ACC112 (cell line): ENCODE measurements around the gene GAS2L1.

Experiments used
- H2AFZ ChIP-seq: fragments of 200-600 bp; sonication (generic); one replicate; pipeline ENCODE4 v1.6.0; 2017; ENCODE audit warnings: antibody characterized with exemption, low read length; ENCODE audit not compliant: unreplicated experiment
- H3K27ac ChIP-seq: fragments of 200-600 bp; sonication (generic); 2 replicates; pipeline ENCODE4 v1.5.1; 2014; ENCODE audit warnings: low read depth, mild to moderate bottlenecking, antibody characterized with exemption, low read length, moderate library complexity
- H3K27me3 ChIP-seq: fragments of 200-600 bp; sonication (generic); 2 replicates; pipeline ENCODE4 v1.6.1; 2014; ENCODE audit warnings: mild to moderate bottlenecking, antibody characterized with exemption, low read length, moderate library complexity, mixed read lengths; ENCODE audit not compliant: insufficient read depth
- H3K36me3 ChIP-seq: fragments of 200-600 bp; sonication (generic); 2 replicates; pipeline ENCODE4 v1.6.1; 2016; ENCODE audit warnings: mild to moderate bottlenecking, antibody characterized with exemption, low read length, moderate library complexity, mixed read lengths; ENCODE audit not compliant: insufficient read depth
- H3K4me1 ChIP-seq: fragments of 200-600 bp; sonication (generic); one replicate; pipeline ENCODE4 v1.6.1; 2016; ENCODE audit warnings: low read length, mixed read lengths; ENCODE audit not compliant: insufficient read depth, unreplicated experiment, control insufficient read depth
- H3K4me3 ChIP-seq: fragments of 200-600 bp; sonication (generic); 2 replicates; pipeline ENCODE4 v1.5.1; 2014; ENCODE audit warnings: mild to moderate bottlenecking, low read depth, low read length
- H3K79me2 ChIP-seq: fragments of 200-600 bp; sonication (generic); one replicate; pipeline ENCODE4 v1.6.0; 2016; ENCODE audit warnings: low read length; ENCODE audit not compliant: control insufficient read depth, unreplicated experiment, insufficient read depth

Gene GAS2L1

GRCh38 chr22:29315286-29316140 lies 9.1 kb downstream of the GAS2L1 start, which contains the start of gene RASL10A:
TSS of gene RASL10A (minus strand) at chr22:29315697. CDS start at chr22:29315246, 451 bp downstream.
- Histone ChIP-seq H2AFZ (no peak within 1 kb of the TSS), H3K27me3 (peaks cover 33% of the 10 kb centered on the region)

DNA sequence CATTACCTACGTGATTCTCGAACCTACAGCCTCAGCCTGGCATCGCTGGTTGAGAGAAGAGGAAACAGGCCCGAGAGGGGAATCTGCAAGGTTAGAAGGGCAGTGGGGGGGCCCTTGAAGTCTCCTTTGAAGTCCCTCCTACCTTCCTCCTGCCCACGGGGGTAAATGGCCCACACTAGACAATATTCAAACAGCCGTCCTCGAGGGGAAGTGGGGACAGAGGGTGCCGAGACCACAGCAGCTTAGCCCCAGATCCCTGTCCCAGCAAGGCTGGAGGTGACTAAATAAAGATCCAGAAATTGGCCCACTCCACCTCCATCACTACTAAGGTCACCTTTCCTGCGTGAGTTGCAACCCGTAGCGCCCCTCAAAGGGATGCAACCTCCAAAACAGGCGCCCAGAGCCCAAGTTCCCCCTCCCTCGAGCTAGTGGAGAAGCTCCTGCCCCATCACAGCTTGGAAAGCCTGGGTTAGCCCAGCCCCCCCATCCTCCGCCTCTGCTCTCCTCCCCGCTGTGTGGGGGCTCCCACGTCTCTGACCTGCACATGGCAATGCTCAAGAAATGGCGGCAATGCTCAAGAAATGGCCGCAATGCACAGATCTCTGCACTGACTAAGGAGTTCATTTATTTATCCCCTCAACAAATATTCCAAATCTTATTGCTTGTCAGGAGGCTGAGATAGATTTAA lies 9.8 kb downstream of the GAS2L1 start:
- H3K36me3 ChIP-seq: no peaks in the 10 kb centered on the region
- H3K4me3 ChIP-seq: no peak overlapping the region
- H3K4me1 ChIP-seq: peaks cover 4% of the 10 kb centered on the region
- H3K27ac ChIP-seq: no peak overlapping the region
- H2AFZ ChIP-seq: no peak overlapping the region
- H3K27me3 ChIP-seq: peaks cover 33% of the 10 kb centered on the region
- H3K79me2 ChIP-seq: no peaks in the 10 kb centered on the region

More at GRCh38 chr22:29315286-29316140, 9.1 kb downstream of the GAS2L1 start, which contains the start of gene RASL10A:
- no peak within 1 kb of the TSS for H3K27ac ChIP-seq
- H3K79me2 ChIP-seq: no peaks in the 10 kb centered on the region
- peak within 1 kb of the TSS; percentile 8; the same call in 1 of the 2 replicates for H3K4me3 ChIP-seq
- peaks cover 10% of the 10 kb centered on the region for H3K4me1 ChIP-seq
- no peaks in the 10 kb centered on the region for H3K36me3 ChIP-seq

- no peaks in the 10 kb centered on the region for H3K4me1 ChIP-seq
- H3K36me3 ChIP-seq: no peaks in the 10 kb centered on the region
- H3K4me3 ChIP-seq: no peak overlapping the region
- no peak overlapping the region for H3K27ac ChIP-seq
- no peaks in the 10 kb centered on the region for H3K79me2 ChIP-seq
- H3K27me3 ChIP-seq: peaks cover 33% of the 10 kb centered on the region
- H2AFZ ChIP-seq: no peak overlapping the region
Measured at GRCh38 chr22:29317827-29318454, 11.5 kb downstream of the GAS2L1 start.

GRCh38 chr22:29319072-29319471 lies 12.6 kb downstream of the GAS2L1 start:
- Histone ChIP-seq H3K4me1 (no peaks in the 10 kb centered on the region), H2AFZ (no peak overlapping the region), H3K79me2 (no peaks in the 10 kb centered on the region), H3K27me3 (peaks cover 24% of the 10 kb centered on the region), H3K36me3 (no peaks in the 10 kb centered on the region), H3K4me3 (no peak overlapping the region), H3K27ac (no peak overlapping the region)

DNA sequence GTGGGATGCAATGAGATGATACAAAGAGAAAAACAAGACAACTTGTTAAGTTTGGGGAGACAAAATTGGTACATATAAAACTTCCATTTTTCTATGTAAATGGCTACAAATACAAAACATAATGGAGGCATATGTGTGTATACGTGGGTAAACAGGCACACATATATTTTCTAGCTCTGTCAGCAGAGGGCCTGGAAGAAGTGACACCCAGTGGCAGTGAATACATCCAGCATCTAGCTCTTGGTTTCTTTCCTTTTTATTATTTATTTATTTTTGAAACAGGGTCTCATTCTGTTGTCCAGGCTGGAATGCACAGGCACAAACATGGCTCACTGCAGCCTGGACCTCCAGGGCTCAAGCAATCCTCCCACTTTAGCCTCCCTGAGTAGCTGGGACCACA lies 14.1 kb downstream of the GAS2L1 start:
- H3K4me3 ChIP-seq: no peak overlapping the region
- H2AFZ ChIP-seq: no peak overlapping the region
- no peaks in the 10 kb centered on the region for H3K36me3 ChIP-seq
- H3K79me2 ChIP-seq: no peaks in the 10 kb centered on the region
- H3K4me1 ChIP-seq: no peaks in the 10 kb centered on the region
- H3K27me3 ChIP-seq: peaks cover 12% of the 10 kb centered on the region
- H3K27ac ChIP-seq: no peak overlapping the region

DNA sequence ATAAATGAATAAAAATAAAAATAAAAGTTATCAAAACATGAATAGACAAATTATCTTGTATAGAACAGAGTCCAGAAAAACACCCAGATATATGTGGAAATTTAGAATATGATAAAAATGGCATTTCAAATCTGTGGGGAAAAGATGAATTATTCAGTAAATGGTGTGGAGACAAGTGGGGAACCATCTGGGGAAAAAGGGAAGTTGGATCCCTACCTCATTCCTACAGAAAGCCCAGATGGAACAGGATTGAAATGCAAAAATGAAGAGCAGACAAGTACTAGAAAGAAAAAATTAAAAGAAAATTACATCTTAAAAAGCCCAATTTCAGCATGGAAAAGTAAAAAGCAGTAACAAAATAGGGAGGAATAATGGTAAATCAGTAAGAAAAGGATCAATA lies 17.2 kb downstream of the GAS2L1 start:
- Histone ChIP-seq H2AFZ (no peak overlapping the region), H3K27me3 (no peaks in the 10 kb centered on the region), H3K79me2 (no peaks in the 10 kb centered on the region), H3K27ac (no peak overlapping the region), H3K4me3 (no peak overlapping the region), H3K4me1 (no peaks in the 10 kb centered on the region), H3K36me3 (no peaks in the 10 kb centered on the region)

- Histone ChIP-seq H2AFZ (no peak overlapping the region), H3K4me3 (no peak overlapping the region), H3K27ac (no peak overlapping the region), H3K4me1 (no peaks in the 10 kb centered on the region), H3K27me3 (no peaks in the 10 kb centered on the region), H3K36me3 (no peaks in the 10 kb centered on the region), H3K79me2 (no peaks in the 10 kb centered on the region)
Measured at GRCh38 chr22:29325356-29325755, 18.9 kb downstream of the GAS2L1 start.

DNA sequence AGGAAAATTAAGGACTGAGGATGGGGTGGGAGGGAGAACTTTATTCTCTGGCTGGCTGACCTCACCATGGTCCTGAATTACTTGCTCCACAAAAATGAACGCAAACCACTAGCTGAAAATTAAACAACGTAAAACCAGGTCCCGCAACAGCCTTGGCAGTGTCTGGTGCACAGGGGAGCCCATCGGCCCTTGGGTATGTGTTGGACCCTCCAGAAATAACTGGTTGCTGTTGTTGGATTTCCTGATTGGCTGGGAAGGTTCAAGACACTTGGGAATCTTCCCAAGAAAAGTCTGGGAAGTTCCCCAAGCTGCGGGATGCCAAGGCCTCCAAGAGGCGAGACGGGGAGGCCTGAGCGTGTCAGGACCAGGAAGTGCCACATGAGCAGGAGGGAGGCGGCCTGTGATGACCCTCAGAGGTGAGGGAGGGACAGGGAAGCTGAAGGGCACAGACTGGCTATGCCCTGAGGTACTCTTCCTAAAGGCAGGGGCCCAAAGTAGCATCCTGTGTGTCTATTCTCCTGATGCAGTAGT lies 19.4 kb downstream of the GAS2L1 start:
- no peak overlapping the region for H2AFZ ChIP-seq
- H3K79me2 ChIP-seq: no peaks in the 10 kb centered on the region
- no peaks in the 10 kb centered on the region for H3K27me3 ChIP-seq
- H3K4me1 ChIP-seq: no peaks in the 10 kb centered on the region
- H3K27ac ChIP-seq: no peak overlapping the region
- H3K36me3 ChIP-seq: no peaks in the 10 kb centered on the region
- no peak overlapping the region for H3K4me3 ChIP-seq

DNA sequence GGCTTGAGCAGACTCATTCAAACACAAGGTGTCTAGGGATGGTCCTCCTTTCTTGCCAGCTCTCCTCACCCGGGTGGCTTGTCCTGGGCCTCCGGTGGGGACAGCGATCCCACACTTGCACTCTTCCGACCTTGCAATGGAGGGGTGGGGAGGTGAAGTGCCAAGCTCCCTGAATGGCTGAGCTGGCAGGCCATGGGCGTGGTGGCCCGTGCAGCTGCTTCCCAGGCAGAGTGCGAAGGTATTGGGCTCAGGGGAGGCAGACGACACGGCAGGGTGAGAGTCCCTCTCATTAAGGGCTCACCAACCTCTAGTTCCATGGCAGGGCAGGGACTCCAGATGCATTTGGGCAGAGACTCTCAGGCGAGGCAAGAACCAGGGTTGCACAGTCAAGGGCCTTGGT lies 20.0 kb downstream of the GAS2L1 start:
- Histone ChIP-seq H3K4me1 (no peaks in the 10 kb centered on the region), H3K4me3 (no peak overlapping the region), H3K27ac (no peak overlapping the region), H3K79me2 (no peaks in the 10 kb centered on the region), H3K27me3 (no peaks in the 10 kb centered on the region), H3K36me3 (no peaks in the 10 kb centered on the region), H2AFZ (no peak overlapping the region)

GRCh38 chr22:29327089-29327764 lies 20.8 kb downstream of the GAS2L1 start:
- Histone ChIP-seq H3K36me3 (no peaks in the 10 kb centered on the region), H3K27me3 (no peaks in the 10 kb centered on the region), H3K27ac (no peak overlapping the region)

More at GRCh38 chr22:29327089-29327764, 20.8 kb downstream of the GAS2L1 start:
- no peak overlapping the region for H2AFZ ChIP-seq
- H3K79me2 ChIP-seq: no peaks in the 10 kb centered on the region
- no peak overlapping the region for H3K4me3 ChIP-seq
- no peaks in the 10 kb centered on the region for H3K4me1 ChIP-seq
